Measurements from ENCODE around the gene SLC25A20. TPM values are rescaled to one million over a fixed set of nuclear protein-coding genes. Genes with fewer than 3 reads are reported as not detected.
A peak's percentile ranks its signal among the peaks of the same experiment; 100 is the strongest.

SLC25A20 gene
- total RNA-seq, 1 donor from 2014 or later: 23.7 TPM

DNA sequence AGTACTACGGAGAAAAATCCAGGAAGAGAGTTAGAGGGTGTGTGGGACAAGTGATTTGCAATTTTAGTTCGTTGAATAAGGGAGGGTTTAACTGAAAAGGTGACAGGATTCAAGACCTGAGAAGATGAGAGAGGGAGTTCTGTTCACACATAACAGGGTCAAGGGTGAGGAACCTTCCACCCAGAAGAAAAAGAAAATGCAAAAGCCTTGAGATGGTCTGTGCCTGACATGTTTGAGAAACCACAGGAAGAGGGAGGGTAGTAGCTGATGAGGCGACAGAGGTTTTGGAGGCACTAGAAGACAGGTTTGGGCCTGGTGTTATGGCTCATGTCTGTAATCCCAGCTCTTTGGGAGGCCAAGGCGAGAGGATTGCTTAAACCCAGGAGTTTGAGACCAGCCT lies 591 bp upstream of the SLC25A20 start:
- no peak for DNase-seq (ENCODE audit: low read depth)

DNA sequence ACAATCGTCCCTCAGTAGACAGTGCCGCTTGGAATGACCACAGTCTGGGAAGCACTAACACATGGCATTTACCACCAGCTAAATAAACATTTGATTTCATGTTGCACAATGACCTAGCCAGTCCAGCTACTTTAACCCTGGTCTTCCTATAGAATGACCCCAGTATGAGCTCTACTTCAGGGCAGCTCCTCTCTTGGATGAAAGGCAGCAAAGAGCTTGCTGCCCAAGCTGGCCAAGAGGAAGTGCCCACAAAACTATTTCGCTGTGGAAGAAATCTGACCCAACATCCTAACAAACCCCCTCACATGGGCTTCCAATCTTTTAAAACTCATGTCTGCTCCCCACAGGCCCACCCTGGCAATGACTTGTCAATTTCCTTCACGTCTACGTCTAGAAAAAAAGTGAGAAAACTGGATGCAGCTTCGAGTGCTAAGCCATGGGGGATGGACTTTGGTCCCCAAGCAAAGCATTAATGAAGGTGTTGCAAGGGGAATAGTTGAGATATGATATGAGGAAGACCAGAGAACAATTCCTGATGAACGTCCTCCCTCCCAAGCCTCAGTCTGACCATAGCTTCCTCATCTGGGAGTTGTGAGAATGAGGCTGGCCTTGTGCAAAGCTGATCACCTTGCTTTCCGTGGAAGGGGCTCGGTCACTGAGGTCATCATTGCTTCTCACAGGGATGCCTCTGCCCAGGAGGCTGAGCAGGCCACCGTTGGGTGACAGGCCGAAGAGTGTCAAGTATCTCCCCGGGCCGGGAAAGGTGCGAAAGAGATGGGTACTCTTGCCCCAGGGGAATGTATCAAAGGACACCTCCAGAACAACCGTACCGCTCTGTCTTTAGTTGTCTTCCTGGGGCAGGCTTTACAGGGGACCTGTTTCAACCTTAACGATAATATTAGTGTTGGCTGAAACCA lies 964 bp downstream of the SLC25A20 start:
- peak; percentile 5 for DNase-seq (ENCODE audit: low read depth)

DNA sequence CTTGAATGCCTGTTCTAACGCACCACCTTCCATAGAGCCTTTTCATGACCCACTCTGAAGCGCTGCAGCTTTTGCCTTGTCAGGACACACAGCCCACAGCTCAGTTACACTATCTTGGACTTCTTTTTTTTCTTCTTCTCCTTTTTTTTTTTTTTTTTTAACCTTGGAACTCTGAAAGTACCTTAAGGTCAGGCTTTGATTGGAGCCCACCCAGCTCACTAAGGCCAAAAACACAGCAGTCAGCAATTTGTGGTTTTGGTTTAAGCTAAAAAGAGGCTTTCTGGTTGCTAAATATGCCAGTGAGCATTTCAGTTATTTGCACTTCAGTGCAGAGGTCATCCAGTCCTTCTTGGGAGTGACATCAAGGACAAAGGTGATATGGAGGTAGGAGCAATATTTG lies 1.7 kb downstream of the SLC25A20 start:
- peak; percentile 20 for DNase-seq (ENCODE audit: low read depth)

DNA sequence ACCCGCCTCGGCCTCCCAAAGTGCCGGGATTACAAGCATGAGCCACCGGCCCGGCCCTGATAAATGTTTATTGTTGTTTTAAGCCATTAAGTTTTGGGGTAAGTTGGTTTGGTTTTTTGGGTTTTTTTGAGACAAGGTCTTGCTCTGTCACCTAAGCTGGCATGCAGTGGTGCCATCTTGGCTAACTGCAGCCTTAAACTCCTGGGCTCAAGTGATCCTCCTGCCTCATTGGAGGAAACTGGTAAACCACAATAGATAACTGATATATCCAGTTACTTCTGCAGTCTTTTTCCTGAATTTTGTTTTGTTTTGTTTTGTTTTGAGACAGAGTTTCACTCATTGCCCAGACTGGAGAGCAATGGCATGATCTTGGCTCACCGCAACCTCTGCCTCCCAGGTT lies 4.2 kb downstream of the SLC25A20 start:
- DNase-seq (ENCODE audit: low read depth): no peak

GRCh38 chr3:48891606-48892005 lies 7.1 kb downstream of the SLC25A20 start:
- peak; percentile 67 for DNase-seq (ENCODE audit: low read depth)

DNA sequence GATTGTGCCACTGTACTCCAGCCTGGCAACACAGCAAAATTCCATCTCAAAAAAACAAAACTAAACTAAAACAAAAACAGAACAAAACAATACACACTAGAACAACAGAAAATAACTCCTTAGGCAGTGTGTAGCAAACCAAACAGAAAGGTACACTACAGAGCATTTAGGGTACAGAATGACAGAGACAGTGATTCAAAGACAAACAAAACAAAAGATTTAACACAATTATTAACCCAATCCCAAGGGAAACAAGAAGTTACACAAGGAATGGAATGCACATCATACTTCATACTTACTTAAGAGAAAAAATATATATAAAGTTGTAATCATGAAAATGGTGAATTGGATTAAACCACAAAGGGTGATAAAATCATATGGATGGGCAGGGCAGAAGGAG lies 12.9 kb downstream of the SLC25A20 start:
- no peak for DNase-seq (ENCODE audit: low read depth)

DNA sequence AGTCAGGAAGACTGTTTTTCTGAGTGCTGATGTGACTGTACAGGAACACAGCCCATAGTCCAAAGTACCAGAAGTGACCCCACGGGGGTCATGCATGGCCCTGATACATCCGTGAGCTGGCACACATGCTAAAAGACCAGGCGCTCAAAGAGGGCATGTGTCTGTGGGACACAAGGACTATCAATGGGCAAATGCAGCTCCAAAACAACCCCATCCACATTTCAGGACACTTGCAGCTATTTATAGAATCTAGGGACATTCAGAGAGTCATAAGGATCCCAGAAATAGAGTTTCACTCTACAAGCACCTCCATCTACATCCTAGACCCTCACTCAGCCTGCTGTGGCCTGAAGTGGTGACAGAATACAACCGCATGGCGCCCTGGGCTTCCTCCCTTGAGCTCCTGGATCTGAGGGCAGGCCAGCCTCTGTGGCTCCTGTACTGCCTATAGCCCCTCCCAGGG lies 17.0 kb downstream of the SLC25A20 start:
- DNase-seq (ENCODE audit: low read depth): peak; percentile 10

DNA sequence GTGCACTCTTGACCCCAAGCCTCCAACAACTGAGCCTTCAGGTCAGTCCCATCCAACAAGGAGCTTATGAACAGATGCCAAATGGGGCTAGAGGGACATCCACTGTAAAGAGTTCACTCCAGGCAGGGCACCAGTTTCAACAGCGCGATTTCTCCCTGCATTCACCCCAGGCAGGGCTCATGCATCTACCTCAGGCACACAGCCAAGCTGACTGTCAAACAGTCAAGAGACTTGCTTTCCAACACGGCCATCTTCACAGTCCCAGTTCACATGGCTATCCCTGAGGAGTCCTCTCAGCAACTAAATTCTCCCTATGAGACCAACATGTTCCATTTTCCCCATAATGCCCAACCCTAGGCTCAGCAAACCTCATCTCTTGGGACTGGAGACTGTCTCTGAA lies 17.7 kb downstream of the SLC25A20 start:
- DNase-seq (ENCODE audit: low read depth): no peak

DNA sequence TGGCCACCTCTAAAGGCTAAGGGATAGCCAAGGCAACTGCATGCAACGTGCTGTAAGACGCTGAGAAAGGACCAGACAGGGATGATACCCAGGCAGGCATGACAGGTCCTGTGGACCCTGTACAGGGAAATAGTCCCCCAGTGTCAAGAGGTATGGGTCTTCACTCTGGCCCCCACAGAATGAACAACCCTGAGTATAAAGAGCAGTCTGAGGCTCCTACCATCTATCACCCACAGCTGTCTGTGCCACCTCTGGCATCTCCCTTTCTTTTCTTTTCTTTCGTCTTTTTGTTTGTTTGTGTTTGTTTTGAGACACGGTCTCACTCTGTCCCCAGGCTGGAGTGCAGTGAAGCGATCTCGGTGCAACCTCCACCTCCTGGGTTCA lies 18.7 kb downstream of the SLC25A20 start:
- no peak for DNase-seq (ENCODE audit: low read depth)

- no peak for DNase-seq (ENCODE audit: low read depth)
Measured at GRCh38 chr3:48879307-48879993, 19.2 kb downstream of the SLC25A20 start.

- DNase-seq (ENCODE audit: low read depth): peak; percentile 18
Measured at GRCh38 chr3:48877671-48878070, 21.0 kb downstream of the SLC25A20 start.

GRCh38 chr3:48863122-48863521 lies 35.6 kb downstream of the SLC25A20 start:
- DNase-seq (ENCODE audit: low read depth): no peak

GRCh38 chr3:48859206-48859605 lies 39.5 kb downstream of the SLC25A20 start:
- peak; percentile 91 for DNase-seq (ENCODE audit: low read depth)

GRCh38 chr3:48858709-48859108 lies 40.0 kb downstream of the SLC25A20 start:
- no peak for DNase-seq (ENCODE audit: low read depth)

DNA sequence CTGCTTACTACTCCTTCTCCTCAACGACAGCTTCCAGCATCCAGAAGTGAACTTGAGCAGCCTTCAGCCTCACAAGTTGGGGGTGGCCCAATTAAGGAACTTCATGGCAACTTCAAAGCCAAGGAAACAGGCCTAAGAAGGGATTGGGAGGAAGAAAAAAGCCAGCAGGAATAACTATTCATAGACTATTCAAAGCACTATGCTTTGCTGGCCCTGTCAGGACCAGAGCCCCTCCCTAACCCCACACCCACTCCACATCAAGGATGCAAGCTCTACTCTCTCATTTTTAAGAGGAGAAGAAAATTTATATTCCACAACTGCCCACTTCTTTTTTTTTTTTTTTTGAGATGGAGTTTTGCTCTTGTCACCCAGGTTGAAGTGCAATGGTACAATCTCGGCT lies 41.0 kb downstream of the SLC25A20 start:
- DNase-seq (ENCODE audit: low read depth): no peak

DNA sequence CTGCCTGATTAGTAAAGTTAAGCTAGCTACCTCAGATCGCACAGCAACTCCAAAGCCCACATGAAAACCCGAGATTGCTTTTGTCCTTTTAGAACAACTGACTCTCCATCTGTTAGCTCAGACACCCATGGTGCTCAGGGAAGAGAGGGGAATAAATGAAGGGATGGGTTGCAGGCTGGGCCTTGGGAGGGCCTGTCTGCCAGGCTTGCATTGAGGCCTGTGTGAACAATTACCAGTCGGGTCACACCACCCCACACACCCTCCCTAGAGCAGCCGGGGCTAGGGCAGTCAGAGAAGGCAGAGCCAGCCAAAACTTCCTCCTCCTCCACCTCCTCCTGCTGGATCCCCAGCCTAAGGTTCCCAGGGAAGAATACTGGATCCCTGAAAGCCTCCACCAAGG lies 42.2 kb downstream of the SLC25A20 start:
- no peak for DNase-seq (ENCODE audit: low read depth)

GRCh38 chr3:48855681-48856447 lies 42.8 kb downstream of the SLC25A20 start:
- DNase-seq (ENCODE audit: low read depth): no peak

DNA sequence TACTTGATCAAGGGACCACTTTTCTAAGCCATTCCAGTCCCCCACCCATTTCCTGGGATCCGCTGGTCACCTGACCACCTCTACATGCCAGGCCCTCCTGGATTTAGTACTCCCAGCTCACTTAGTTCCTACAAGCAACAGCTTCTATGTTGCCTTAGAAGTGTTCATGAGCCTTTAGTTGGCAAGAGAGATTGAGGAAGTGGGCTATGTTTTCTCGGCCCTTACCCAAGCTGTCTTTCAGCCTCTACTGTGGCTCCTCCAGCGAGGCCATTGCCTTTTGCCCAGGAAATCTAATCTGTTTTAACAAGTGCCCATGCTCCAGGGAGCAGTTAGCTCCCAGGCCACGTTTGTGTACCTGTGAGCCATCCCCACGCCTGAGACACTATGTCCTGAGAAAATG lies 46.5 kb downstream of the SLC25A20 start:
- DNase-seq (ENCODE audit: low read depth): no peak

DNA sequence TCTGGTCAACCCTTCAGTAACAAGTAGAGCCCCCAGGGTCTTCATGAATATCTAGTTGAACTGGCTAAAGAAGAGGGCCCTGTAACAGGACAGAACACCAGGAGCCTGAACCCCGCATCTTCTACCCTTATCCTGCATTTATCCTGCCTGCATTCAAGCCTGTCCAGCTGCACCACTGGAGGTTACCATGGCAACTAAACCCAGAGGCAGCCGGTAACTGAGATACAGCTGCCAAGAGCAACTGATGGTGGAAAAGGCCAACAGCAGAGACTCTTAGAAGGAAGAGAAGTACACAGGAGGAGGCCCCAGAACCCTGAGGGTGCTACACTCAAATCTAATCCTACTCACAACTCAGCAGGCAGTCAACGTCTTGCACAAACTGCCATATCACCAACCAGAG lies 47.3 kb downstream of the SLC25A20 start:
- DNase-seq (ENCODE audit: low read depth): peak; percentile 59

DNA sequence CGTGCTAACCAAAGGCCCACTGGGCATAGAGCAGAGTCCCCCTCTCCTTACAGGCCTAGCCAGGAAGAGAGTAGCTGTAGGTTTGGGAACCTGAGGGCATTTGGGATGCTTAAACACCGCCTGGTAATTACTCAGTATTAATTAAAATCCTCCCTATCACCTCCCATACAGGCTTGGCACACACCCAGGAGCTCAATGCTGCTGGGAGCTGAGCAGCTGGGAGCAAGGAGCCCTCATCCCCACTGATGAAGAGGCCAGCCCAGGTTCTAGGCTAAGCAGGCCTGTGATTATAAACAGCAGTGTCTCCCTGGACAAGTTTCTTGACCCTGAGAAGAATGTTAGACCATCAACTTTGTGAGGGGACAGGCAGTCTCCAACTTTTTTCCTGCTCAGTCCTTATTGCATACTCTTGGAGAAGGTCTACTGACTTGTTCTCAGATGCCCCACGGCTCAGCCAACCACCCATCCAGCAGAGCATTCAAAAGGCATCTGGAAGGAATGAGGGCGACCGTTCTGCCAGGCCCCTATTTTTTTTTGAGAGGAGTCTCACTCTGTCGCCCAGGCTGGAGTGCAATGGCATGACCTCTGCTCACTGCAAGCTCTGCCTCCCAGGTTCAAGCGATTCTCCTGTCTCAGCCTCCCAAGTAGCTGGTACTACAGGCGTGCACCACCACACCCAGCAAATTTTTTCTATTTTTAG lies 49.7 kb downstream of the SLC25A20 start:
- DNase-seq (ENCODE audit: low read depth): no peak

All from myocyte (in vitro differentiated cells).